Chondrocyte (in vitro differentiated cells): Measurements from ENCODE around the gene NCOA3. TPM values are rescaled to one million over a fixed set of nuclear protein-coding genes. Genes with fewer than 3 reads are reported as not detected.

ENCODE experiments used
- DNase-seq: peaks from one replicate; pipeline ENCODE4 v3.0.0; 2021; ENCODE audit warnings: mixed read lengths, low spot score
- H3K27ac Mint-ChIP-seq: one replicate; pipeline ENCODE4 v1.8.0; 2021; ENCODE audit warnings: mild to moderate bottlenecking, moderate library complexity, mixed read lengths; ENCODE audit not compliant: unreplicated experiment
- H3K27me3 Mint-ChIP-seq: 2 replicates; pipeline ENCODE4 v1.8.0; 2021; ENCODE audit warnings: low read depth, mixed read lengths
- H3K36me3 Mint-ChIP-seq: 2 replicates; pipeline ENCODE4 v1.8.0; 2021; ENCODE audit warnings: low read depth, mixed read lengths
- H3K4me1 Mint-ChIP-seq: 2 replicates; pipeline ENCODE4 v1.8.0; 2021; ENCODE audit warnings: low read depth, mild to moderate bottlenecking, mixed read lengths
- H3K4me3 Mint-ChIP-seq: one replicate; pipeline ENCODE4 v1.8.0; 2021; ENCODE audit warnings: mild to moderate bottlenecking, moderate library complexity, mixed read lengths; ENCODE audit not compliant: unreplicated experiment
- H3K9me3 Mint-ChIP-seq: 2 replicates; pipeline ENCODE4 v1.8.0; 2021; ENCODE audit warnings: low read depth, mixed read lengths
- CTCF ChIP-seq: fragments of 200-600 bp; sonication (generic); IDR thresholded peaks from 2 replicates; pipeline ENCODE4 v1.5.0; 2021; ENCODE audit warnings: antibody characterized with exemption, mild to moderate bottlenecking, moderate library complexity
- total RNA-seq: library from RNA; stranded (reverse); gene quantifications from 3 replicates; pipeline ENCODE4 v1.2.1, GENCODE V29; 2021

Gene NCOA3
- total RNA-seq, 1 donor from 2014 or later = 45.2 TPM

DNA sequence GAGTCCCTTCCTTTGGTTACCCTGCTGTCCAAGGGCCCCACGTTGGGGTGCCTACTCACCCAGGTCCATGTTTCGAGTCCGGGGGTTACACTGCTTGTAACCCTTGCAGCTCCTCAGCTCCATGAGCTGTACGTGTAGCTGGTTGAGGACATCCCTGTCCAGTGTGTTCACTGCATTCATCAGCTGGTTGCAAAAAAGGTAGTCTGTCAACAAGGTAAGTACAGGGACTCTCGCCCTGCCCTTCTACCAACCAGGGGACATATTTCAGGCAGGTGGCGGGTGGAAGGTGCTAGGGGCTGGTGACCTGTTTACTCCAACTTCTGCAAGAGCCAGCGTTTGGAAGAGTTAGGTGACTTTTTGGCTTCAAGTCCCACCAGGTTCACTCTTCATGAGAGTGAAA lies 160.0 kb downstream of the NCOA3 start:
- Mint-ChIP-seq H3K4me3 (no peak overlapping the region), H3K27ac (no peak overlapping the region), H3K36me3 (peaks cover 8% of the 10 kb centered on the region), H3K4me1 (peaks cover 21% of the 10 kb centered on the region), H3K9me3 (no peaks in the 10 kb centered on the region), H3K27me3 (no peaks in the 10 kb centered on the region)
- TF ChIP-seq CTCF = no peak
- DNase-seq = no peak

DNA sequence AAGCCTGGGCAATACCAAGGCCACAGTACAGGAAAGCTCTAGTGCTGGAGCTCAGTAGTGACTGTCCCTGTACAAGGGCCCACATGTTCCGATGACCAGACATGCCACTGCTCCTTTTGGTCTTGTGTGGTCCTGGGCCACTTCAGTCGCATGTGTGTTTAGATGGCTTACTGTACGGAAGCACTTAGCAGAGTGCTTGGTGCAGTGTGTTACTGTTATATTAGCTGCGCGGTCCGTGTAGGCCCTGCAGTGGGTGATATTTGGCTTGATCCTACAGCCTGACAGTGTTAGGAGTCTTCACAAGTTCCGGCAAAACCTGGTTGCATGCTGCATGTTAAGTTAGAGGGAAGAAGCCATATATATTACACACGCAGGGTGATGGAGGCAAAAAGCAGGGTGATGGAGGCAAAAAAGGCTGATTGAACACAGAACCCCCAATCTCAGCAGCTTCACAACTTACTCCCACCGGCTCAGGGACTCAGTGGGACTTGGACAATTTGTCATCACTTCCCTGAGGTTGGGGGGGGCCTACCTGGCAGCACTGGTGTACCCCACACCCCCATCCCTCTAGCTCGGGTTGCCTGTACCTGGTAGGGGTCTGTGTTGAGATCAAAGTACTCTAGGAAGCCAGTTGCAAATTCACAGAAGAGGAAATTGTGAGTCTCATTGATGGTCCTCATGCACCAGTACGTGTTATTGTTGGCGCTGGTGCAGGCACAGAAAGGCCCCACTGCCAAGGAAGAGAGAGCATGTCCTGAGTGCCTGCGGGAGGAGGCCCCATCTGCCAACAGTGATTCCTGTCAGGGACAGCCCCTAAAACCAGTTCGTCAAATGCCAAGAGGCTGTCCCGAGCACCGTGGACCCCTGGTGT lies 161.0 kb downstream of the NCOA3 start:
- Mint-ChIP-seq H3K36me3 (peaks cover 6% of the 10 kb centered on the region), H3K4me1 (peaks cover 21% of the 10 kb centered on the region), H3K27me3 (no peaks in the 10 kb centered on the region), H3K27ac (peak overlapping the region; percentile 54), H3K4me3 (no peak overlapping the region), H3K9me3 (no peaks in the 10 kb centered on the region)
- DNase-seq = no peak
- no peak for TF ChIP-seq CTCF

DNA sequence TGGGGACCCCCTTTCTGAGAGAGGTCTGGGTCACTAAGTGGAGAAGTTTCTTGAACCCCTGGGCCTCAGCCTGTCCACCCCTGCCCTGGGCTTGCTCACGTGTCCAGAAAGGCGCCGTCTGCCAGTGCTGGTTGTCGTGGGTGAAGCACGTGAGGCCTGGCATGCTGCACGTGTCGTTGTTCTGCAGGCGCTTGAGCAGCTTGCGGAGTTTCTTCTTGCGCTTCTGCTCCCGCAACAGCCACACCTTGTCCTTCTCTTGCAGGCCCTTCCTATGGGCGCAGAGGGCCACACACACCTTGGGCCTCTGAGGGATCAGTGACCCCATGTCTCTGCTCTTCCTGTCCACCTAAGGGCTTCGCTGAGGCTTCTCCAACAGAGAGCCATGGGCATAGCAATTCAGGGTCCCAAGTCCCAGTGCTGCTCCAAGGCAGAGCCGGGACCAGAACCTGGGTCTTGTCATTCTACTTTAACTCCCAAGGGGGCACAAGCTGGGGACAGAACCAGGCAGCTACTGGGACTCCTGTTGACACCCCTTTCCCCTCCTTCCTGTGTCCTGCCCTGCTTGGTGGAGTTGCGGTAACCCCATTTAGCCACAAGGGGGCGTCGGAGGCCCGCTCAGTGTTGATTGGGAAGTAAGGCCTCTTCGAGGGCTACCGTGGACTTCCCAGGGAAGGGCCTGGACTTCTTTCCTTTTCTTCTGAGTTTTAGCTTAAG lies 161.8 kb downstream of the NCOA3 start:
- peak; percentile 97 for TF ChIP-seq CTCF
- Mint-ChIP-seq H3K36me3 (peaks cover 8% of the 10 kb centered on the region), H3K27ac (peak overlapping the region; percentile 54), H3K4me1 (peaks cover 21% of the 10 kb centered on the region), H3K4me3 (no peak overlapping the region), H3K9me3 (no peaks in the 10 kb centered on the region), H3K27me3 (no peaks in the 10 kb centered on the region)
- no peak for DNase-seq

GRCh38 chr20:47664068-47664437 lies 162.4 kb downstream of the NCOA3 start:
- TF ChIP-seq CTCF = no peak
- H3K27me3 Mint-ChIP-seq = no peaks in the 10 kb centered on the region
- peaks cover 12% of the 10 kb centered on the region for H3K36me3 Mint-ChIP-seq
- peaks cover 21% of the 10 kb centered on the region for H3K4me1 Mint-ChIP-seq
- no peak overlapping the region for H3K27ac Mint-ChIP-seq
- H3K4me3 Mint-ChIP-seq = no peak overlapping the region
- DNase-seq = no peak
- H3K9me3 Mint-ChIP-seq = no peaks in the 10 kb centered on the region

DNA sequence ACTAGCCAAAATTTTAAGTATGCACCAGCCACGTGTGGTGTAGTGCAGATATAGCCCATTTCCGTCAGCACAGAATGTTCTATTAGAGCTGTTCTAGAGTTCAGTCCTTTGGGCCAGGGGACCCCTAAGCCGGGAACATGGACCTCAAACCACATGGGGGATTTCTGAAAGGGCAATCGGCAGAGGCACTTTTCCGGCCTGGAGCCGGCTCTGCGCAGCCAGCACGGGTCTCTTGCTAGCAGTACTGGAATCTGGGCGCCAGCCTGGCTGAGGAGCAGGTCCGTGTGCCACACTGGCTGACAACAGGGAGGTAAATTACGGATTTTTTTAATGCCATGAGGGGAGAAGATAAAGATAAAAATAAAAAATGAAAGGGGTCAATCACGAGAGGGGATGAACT lies 163.1 kb downstream of the NCOA3 start:
- no peak for DNase-seq
- Mint-ChIP-seq H3K27ac (no peak overlapping the region), H3K4me3 (no peak overlapping the region), H3K9me3 (no peaks in the 10 kb centered on the region), H3K36me3 (peaks cover 13% of the 10 kb centered on the region), H3K27me3 (no peaks in the 10 kb centered on the region), H3K4me1 (peaks cover 21% of the 10 kb centered on the region)
- no peak for TF ChIP-seq CTCF
